Measurements from ENCODE around the gene ZBTB7C. TPM values are rescaled to one million over a fixed set of nuclear protein-coding genes. Genes with fewer than 3 reads are reported as not detected.

The ZBTB7C gene
- polyA plus RNA-seq, 2 of the 4 experiments (the other 2 are of a cell fraction), result 0.10 to 0.12 TPM

- DNase-seq (ENCODE audit: low read depth in 1 of 2, low spot score in 1 of 2) (no peak), FAIRE-seq (no peak), ATAC-seq (no peak)
- Histone ChIP-seq H3K4me3 (no peak overlapping the region), H3K27ac (no peak overlapping the region), H3K9me3 (no peaks in the 10 kb centered on the region), H3K4me2 (no peak overlapping the region), H3K4me1 (peaks cover 23% of the 10 kb centered on the region)
- WGBS (ENCODE audit: missing lambda C conversion rate), result 98% methylated on average over 21 of the region's 62 CpGs
- POLR2A ChIA-PET, result no interaction called here
- CTCF ChIA-PET, result interaction anchor here (1.1 to 13.3 kb wide), 9 partner anchors 12 to 432 kb away, joined by 3 to 175 read pairs (median 4); no protein-coding TSS in a partner anchor
- no peak for TF ChIP-seq KDM1A (IDR thresholded peaks at IDR 0.05; ENCODE audit: low read depth)
- TF ChIP-seq JUN (IDR thresholded peaks at IDR 0.05), result no peak
Measured at GRCh38 chr18:48029296-48029986, 379.7 kb downstream of the ZBTB7C start.

DNA sequence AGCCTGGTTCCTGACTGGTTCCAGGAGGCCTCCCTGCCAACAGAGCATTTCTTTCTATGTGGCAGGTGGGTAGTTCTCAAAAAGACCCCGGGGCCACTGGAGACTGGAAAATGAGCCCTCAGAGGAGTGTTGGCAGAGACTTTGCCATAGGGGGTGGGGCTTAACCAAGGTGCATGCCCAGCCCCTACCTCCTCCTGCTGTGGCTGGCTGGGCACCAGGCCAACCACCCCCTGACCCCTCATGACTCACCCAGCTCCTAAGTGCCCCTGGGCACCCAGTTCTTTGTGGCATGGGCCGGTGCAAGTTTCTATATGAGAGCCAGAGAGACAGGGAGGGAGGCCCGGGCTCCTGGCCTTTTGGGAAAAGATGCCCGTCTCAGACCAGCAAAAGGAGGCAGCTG is 380.5 kb downstream of the ZBTB7C start:
- no peak for FAIRE-seq
- Histone ChIP-seq H3K4me2 (0 out of 3 replicates have a peak overlapping the region, but pooled peaks have one; percentile 12), H3K4me1 (peaks cover 30% of the 10 kb centered on the region), H3K4me3 (no peak overlapping the region), H3K27ac (peak overlapping the region in 1 of 2 experiments; percentile 74; a peak in 3 of 6 replicates), H3K9me3 (no peaks in the 10 kb centered on the region)
- TF ChIP-seq HOXA7 (CRISPR knock-in tag; IDR thresholded peaks at IDR 0.05) (no peak), RAD21 (conservative IDR thresholded peaks at IDR 0.05 in 1 of 2, IDR thresholded peaks at IDR 0.05 in 1 of 2) (no peak), CBX8 (IDR thresholded peaks at IDR 0.05) (no peak), SREBF2 (IDR thresholded peaks at IDR 0.05) (no peak), SMC3 (IDR thresholded peaks at IDR 0.05) (no peak), ZFP36 (IDR thresholded peaks at IDR 0.05; ENCODE audit: borderline replicate concordance, partially characterized antibody) (no peak), USF2 (IDR thresholded peaks at IDR 0.05) (no peak), FOXS1 (CRISPR knock-in tag; IDR thresholded peaks at IDR 0.05) (no peak)
- no peak for ATAC-seq
- POLR2A ChIA-PET, result no interaction called here
- CTCF ChIA-PET, result interaction anchor here (0.8 to 13.3 kb wide), 5 partner anchors 202 to 447 kb away, joined by 3 to 175 read pairs (median 4); no protein-coding TSS in a partner anchor
- DNase-seq (ENCODE audit: low read depth in 1 of 2, low spot score in 1 of 2), result no peak
- 67% methylated on average over 4 of the region's 4 CpGs for WGBS (ENCODE audit: missing lambda C conversion rate)

DNA sequence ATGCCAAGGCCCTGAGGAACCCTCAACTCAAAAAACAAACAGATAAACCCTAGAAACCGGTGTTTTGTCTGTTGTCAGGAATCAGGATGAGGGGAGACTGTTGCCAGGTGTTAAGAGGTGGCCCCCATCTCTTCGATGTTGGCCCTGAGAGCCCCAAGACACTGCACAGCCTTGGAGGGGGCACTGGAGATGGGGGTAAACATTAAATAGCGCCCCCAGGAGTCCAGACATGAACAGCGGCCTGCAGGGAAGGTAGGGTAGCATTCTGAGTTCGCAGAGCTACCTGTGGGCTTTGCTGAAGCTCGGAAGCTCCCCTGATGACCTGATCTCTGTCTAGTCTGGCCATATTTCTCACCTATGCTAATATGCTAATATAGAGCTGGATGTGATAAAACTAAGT is 381.1 kb downstream of the ZBTB7C start:
- 74% methylated on average over 6 of the region's 6 CpGs for WGBS (ENCODE audit: missing lambda C conversion rate)
- Histone ChIP-seq H3K27ac (peak overlapping the region; percentile 41 to 74; a peak in 5 of 6 replicates), H3K4me2 (no peak overlapping the region), H3K4me3 (no peak overlapping the region), H3K9me3 (no peaks in the 10 kb centered on the region), H3K4me1 (peaks cover 36% of the 10 kb centered on the region)
- TF ChIP-seq HOXB5 (CRISPR knock-in tag; IDR thresholded peaks at IDR 0.05), result no peak
- TF ChIP-seq RARB (CRISPR knock-in tag; IDR thresholded peaks at IDR 0.05), result no peak
- TF ChIP-seq RCOR1 (IDR thresholded peaks at IDR 0.05; ENCODE audit: low read depth, low read length), result no peak
- FAIRE-seq (no peak), ATAC-seq (no peak), DNase-seq (ENCODE audit: low read depth in 1 of 2, low spot score in 1 of 2) (no peak)
- POLR2A ChIA-PET, result interaction anchor here (0.6 kb wide), 1 partner anchor 133 kb away, joined by 4 read pairs; no protein-coding TSS in a partner anchor
- CTCF ChIA-PET, result interaction anchor here (0.8 to 13.3 kb wide), 5 partner anchors 202 to 448 kb away, joined by 3 to 175 read pairs (median 4); no protein-coding TSS in a partner anchor

DNA sequence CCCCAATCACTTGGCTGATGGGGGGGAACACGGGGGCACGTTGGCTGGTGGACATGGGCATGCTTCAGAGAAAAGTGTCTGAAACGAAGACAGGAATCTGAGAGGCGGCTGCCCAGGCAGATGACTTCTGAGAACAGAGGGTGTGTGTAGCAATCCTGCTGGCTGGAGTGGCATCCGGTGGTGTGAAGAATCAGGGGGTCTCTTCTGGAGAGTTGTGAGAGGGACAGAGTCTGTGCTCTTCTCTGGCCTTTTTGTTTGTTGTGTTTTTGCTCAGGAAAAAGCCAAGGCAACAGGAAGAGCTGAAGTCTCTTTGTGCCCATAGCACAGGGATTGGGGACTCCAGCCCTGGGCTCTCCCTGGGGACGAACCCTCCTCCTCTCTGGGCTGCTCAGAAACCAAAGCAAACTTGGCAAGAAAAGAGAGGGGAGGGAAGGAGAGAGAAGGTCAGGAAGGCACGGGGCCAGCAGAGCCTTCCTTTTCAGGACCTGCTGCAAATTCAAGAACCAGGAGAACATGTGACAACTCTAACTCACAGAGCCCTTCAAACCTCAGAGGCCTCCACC is 381.7 kb downstream of the ZBTB7C start:
- 44% methylated on average over 7 of the region's 7 CpGs for WGBS (ENCODE audit: missing lambda C conversion rate)
- FAIRE-seq (no peak), ATAC-seq (no peak), DNase-seq (ENCODE audit: low read depth in 1 of 2, low spot score in 1 of 2) (no peak)
- Histone ChIP-seq H3K9me3 (no peaks in the 10 kb centered on the region), H3K27ac (peak overlapping the region; percentile 41 to 74; a peak in 5 of 6 replicates), H3K4me3 (no peak overlapping the region), H3K4me2 (peak overlapping the region; percentile 18; the same call in 1 of the 3 replicates), H3K4me1 (peaks cover 42% of the 10 kb centered on the region)
- CTCF ChIA-PET, result interaction anchor here (1.4 to 13.3 kb wide), 3 partner anchors 203 to 448 kb away, joined by 3 to 175 read pairs (median 4); no protein-coding TSS in a partner anchor
- POLR2A ChIA-PET, result no interaction called here
- TF ChIP-seq RAD21 (conservative IDR thresholded peaks at IDR 0.05 in 1 of 2, IDR thresholded peaks at IDR 0.05 in 1 of 2) (no peak), JUN (IDR thresholded peaks at IDR 0.05) (no peak), ESRRA (IDR thresholded peaks at IDR 0.05; ENCODE audit: borderline replicate concordance, low read length) (no peak), POLR2AphosphoS2 (conservative IDR thresholded peaks at IDR 0.05; ENCODE audit: low read length) (no peak), MAX (IDR thresholded peaks at IDR 0.05) (no peak)

Measured in A549 (cell line).